ENCODE measurements around the gene GRK5. TPM values are rescaled to one million over a fixed set of nuclear protein-coding genes. Genes with fewer than 3 reads are reported as not detected.
"Not testable (repeated sequence)": the region's sequence is repeated elsewhere in the genome, so short reads cannot be mapped to it uniquely, and the experiment has no call there.

The GRK5 gene
- total and polyA plus RNA-seq, 8 donors, result 34.6 to 60.8 (median 54.5) TPM

DNA sequence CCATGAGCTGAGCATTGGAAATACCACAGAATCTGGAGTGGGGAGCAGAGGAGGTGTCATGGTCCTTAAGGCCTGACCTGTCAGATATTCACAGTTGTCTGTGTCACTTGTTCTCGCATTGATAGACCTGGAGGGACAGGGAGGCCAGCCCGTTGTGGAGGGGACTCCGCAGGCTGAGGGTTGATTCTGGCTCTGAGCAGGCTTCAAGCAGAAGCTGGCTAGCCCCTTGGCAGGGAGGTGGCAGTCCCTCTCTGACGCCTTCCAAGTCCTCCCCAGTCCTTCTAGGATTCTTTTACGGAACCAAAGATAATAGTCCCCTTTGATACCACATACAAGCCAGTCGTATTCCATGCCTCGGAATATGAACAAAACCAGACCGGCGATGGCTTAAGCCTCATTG lies 65.4 kb downstream of the GRK5 start:
- Histone ChIP-seq H3K27me3 (no peaks in the 10 kb centered on the region), H3K36me3 (no peaks in the 10 kb centered on the region), H3K4me1 (peaks cover 25 to 71% of the 10 kb centered on the region in 2 donors), H3K27ac (peak overlapping the region in 1 of 2 donors; percentile 90), H3K9me3 (no peaks in the 10 kb centered on the region), H3K4me3 (no peak overlapping the region)
- DNase-seq, result no peak
- ATAC-seq, result no peak
- TF ChIP-seq, protein P1, sequence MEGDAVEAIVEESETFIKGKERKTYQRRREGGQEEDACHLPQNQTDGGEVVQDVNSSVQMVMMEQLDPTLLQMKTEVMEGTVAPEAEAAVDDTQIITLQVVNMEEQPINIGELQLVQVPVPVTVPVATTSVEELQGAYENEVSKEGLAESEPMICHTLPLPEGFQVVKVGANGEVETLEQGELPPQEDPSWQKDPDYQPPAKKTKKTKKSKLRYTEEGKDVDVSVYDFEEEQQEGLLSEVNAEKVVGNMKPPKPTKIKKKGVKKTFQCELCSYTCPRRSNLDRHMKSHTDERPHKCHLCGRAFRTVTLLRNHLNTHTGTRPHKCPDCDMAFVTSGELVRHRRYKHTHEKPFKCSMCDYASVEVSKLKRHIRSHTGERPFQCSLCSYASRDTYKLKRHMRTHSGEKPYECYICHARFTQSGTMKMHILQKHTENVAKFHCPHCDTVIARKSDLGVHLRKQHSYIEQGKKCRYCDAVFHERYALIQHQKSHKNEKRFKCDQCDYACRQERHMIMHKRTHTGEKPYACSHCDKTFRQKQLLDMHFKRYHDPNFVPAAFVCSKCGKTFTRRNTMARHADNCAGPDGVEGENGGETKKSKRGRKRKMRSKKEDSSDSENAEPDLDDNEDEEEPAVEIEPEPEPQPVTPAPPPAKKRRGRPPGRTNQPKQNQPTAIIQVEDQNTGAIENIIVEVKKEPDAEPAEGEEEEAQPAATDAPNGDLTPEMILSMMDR (IDR thresholded peaks at IDR 0.05), result no peak
- intact Hi-C loops (cut with DNase I), result no loop called here

DNA sequence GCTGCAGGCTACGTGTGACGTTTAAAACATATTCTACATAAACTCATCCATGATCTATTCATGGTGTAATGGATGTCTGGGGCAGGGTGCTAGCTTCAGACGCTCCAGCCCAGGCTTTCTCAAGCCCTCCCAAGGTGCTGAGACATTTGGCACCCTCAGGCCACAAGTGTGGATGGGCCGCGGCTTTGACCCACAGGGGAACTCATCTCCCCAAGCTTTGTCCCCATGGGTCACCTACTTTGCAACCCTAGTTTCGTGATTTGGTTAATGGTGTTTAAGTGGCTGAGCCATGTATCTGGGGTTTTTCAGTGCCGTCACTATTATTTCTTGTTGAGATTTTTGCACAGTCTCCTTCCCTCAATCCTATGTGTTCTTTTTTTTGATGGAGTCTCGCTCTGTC lies 66.0 kb downstream of the GRK5 start:
- H3K27me3 ChIP-seq, result no peaks in the 10 kb centered on the region
- H3K36me3 ChIP-seq, result no peaks in the 10 kb centered on the region
- H3K9me3 ChIP-seq, result no peaks in the 10 kb centered on the region
- intact Hi-C loops (cut with DNase I), result no loop called here
- ATAC-seq (no peak), DNase-seq (no peak)
- H3K4me1 ChIP-seq, result peaks cover 25 to 66% of the 10 kb centered on the region in 2 donors
- TF ChIP-seq, protein P1 (IDR thresholded peaks at IDR 0.05), result no peak
- no peak overlapping the region for H3K4me3 ChIP-seq
- peak overlapping the region in 1 of 2 donors; percentile 90 for H3K27ac ChIP-seq

DNA sequence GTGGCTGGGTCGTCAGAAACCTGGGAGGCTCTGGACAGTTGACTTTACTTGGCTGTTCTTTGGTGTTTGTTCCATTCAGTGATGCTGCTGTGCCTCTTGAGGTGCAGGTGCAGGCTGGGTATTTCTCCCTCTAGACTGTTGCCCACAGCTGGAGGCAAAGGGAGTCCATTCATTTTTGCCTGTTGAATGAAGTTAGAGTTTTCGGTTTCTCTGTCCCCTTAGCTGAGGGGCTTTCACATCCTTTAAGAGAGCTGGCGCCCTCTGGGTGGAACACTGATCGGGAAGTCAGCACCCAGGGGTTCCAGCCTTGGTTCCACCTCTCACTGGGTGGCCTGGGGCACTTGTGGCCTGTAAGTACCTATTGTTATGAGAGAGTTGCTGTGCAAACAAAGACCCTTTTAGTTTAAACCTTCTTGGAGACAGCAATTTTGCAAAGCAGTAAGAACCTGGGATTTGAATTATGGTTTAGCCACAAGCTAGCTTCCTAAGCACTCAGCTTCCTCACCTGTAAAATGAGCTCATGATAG lies 67.2 kb downstream of the GRK5 start:
- H3K27me3 ChIP-seq, result no peaks in the 10 kb centered on the region
- H3K4me1 ChIP-seq, result peaks cover 25 to 58% of the 10 kb centered on the region in 2 donors
- H3K27ac ChIP-seq, result peak overlapping the region in 1 of 2 donors; percentile 41
- H3K9me3 ChIP-seq, result no peaks in the 10 kb centered on the region
- TF ChIP-seq, protein P1 (IDR thresholded peaks at IDR 0.05), result no peak
- no peaks in the 10 kb centered on the region for H3K36me3 ChIP-seq
- DNase-seq, result no peak
- ATAC-seq, result no peak
- no peak overlapping the region for H3K4me3 ChIP-seq
- intact Hi-C loops (cut with DNase I), result no loop called here

DNA sequence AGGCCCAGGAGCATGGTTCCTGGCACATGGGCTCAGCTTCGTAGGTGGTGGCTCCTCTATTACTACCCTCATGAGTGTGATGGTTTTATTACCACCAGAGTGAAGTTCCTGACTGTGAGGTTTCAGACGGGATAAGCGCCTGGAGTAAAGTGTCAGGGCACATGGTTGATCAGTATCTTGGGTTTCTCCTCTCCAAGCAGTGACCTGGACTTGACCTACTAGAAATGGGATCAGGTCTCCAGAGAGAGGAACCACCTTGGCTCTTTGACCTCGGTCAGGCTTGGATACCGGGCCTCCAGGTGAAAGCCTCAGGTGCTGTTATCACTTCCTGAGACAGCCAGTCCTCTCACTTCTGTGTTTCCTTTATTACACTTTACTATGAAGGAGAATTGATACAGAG lies 67.7 kb downstream of the GRK5 start:
- Histone ChIP-seq H3K36me3 (no peaks in the 10 kb centered on the region), H3K4me3 (no peak overlapping the region), H3K27ac (peak overlapping the region in 1 of 2 donors; percentile 41), H3K9me3 (no peaks in the 10 kb centered on the region), H3K27me3 (no peaks in the 10 kb centered on the region), H3K4me1 (peaks cover 23 to 58% of the 10 kb centered on the region in 2 donors)
- intact Hi-C loops (cut with DNase I), result no loop called here
- no peak for DNase-seq
- ATAC-seq, result no peak
- TF ChIP-seq, protein P1 (IDR thresholded peaks at IDR 0.05), result no peak

DNA sequence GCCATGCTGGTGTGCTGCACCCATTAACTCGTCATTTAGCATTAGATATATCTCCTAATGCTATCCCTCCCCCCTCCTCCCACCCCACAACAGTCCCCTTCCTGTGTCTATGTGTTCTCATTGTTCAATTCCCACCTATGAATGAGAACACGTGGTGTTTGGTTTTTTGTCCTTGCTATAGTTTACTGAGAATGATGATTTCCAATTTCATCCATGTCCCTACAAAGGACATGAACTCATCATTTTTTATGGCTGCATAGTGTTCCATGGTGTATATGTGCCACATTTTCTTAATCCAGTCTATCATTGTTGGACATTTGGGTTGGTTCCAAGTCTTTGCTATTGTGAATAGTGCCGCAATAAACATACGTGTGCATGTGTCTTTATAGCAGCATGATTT lies 68.8 kb downstream of the GRK5 start:
- peaks cover 14 to 57% of the 10 kb centered on the region in 2 donors for H3K4me1 ChIP-seq
- intact Hi-C loops (cut with DNase I); ATAC-seq; DNase-seq; H3K4me3 ChIP-seq; H3K27me3 ChIP-seq; H3K9me3 ChIP-seq; H3K27ac ChIP-seq; H3K36me3 ChIP-seq: not testable (repeated sequence)

DNA sequence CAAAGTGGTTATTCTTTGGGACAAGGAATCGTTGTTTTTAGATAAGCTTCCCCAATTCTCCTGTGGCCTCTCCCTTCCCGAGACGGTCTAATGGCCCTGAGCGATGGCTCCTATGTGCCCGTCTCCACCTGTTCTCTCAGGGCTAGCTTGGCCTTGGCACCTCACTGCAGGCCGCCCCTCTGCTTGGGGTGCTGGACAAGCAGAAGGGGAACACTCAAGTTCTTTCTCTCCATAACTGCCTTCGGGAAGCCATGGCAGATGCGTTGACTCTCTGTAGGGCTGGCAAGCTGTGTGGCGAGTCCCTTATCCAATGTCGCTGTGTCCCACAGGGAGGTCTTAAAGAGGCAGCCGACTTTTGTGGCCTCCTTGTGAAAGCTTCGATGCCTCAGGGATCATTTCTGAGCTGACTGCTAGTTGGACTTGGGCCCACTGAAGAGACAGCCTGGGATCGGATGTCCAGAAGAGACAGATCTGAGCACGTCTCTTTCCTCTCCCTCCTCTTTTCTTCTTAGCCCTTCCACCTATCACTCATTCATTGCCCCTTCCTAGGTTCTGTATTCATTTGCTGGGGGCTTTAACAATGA lies 70.8 kb downstream of the GRK5 start:
- Histone ChIP-seq H3K4me1 (peaks cover 7 to 50% of the 10 kb centered on the region in 2 donors), H3K9me3 (no peaks in the 10 kb centered on the region), H3K27me3 (no peaks in the 10 kb centered on the region), H3K27ac (no peak overlapping the region), H3K36me3 (no peaks in the 10 kb centered on the region), H3K4me3 (no peak overlapping the region)
- intact Hi-C loops (cut with DNase I), result no loop called here
- ATAC-seq, result no peak
- no peak for DNase-seq
- TF ChIP-seq, protein P1 (IDR thresholded peaks at IDR 0.05), result no peak

Data from left lung (tissue), 10 donors.